Cardiac muscle cell (in vitro differentiated cells and primary cell): ENCODE measurements around the gene NEUROD6. TPM values are rescaled to one million over a fixed set of nuclear protein-coding genes. Genes with fewer than 3 reads are reported as not detected.

Source experiments
- DNase-seq, 2 donors: peaks; one replicate each; pipeline versions ENCODE4 v3.0.0 to v3.0.0-alpha.2; 2010 to 2017; ENCODE audit warnings: low read depth in 1 of 2, low spot score in 1 of 2
- H3K27ac ChIP-seq: fragments of 200-600 bp; sonication (generic); 2 replicates; pipeline ENCODE4 v1.5.1; 2016
- H3K27me3 ChIP-seq: fragments of 200-600 bp; sonication (generic); 2 replicates; pipeline ENCODE4 v1.6.0; 2016; ENCODE audit warnings: control low read depth
- H3K36me3 ChIP-seq: fragments of 200-600 bp; sonication (generic); 2 replicates; pipeline ENCODE4 v1.5.1; 2016; ENCODE audit warnings: control low read depth
- H3K4me1 ChIP-seq: fragments of 200-600 bp; sonication (generic); 2 replicates; pipeline ENCODE4 v1.8.1; 2017; ENCODE audit warnings: low read depth, mild to moderate bottlenecking, mixed run types
- H3K4me3 ChIP-seq: fragments of 200-600 bp; sonication (generic); 2 replicates; pipeline ENCODE4 v1.5.1; 2016; ENCODE audit warnings: mild to moderate bottlenecking
- H3K9me3 ChIP-seq: fragments of 200-600 bp; sonication (generic); 2 replicates; pipeline ENCODE4 v1.5.1; 2017; ENCODE audit warnings: low read depth, mild to moderate bottlenecking, control low read depth
- polyA plus RNA-seq: library from polyadenylated mRNA; unstranded; fragments of >200 nt; fragmentation: Nextera tagmentation; extraction: Ambion mirVana; gene quantifications from 2 replicates; pipeline ENCODE4 v1.2.1, GENCODE V29; 2016
- total RNA-seq: library from RNA; depleted of rRNA; stranded (reverse); fragments of >200 nt; gene quantifications from 2 replicates; pipeline ENCODE4 v1.2.3, GENCODE V29; 2016
- TF ChIP-seq, protein P1 (sequence below): IDR thresholded peaks from 2 replicates; pipeline ENCODE4 v1.5.1; 2012; ENCODE audit warnings: low read depth, mild to moderate bottlenecking, low read length

The NEUROD6 gene
- total and polyA plus RNA-seq, 2 experiments from 2014 or later, result not detected

DNA sequence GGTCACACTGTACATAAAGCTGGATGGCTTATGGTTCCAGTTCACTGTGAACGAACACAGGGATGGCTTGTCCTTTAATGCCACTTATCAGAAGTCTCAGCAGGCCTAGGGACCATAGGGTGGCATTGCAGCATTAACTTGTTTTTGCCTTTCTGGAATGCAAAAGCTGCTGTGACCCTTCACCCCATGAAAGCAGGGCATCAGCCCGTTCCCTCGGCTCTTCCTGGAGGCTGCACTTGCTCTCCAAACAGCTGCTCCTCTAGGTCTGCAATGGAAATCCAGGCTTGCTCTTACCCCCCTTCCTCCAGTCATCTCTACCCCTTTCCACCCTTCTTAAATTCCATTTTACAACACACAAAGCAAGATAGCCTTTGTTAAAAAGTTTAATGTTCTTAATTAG lies 17.9 kb upstream of the NEUROD6 start:
- Histone ChIP-seq H3K27me3 (no peaks in the 10 kb centered on the region), H3K9me3 (no peaks in the 10 kb centered on the region), H3K4me1 (no peaks in the 10 kb centered on the region), H3K4me3 (no peak overlapping the region), H3K27ac (no peak overlapping the region), H3K36me3 (no peaks in the 10 kb centered on the region)
- DNase-seq, result no peak
- TF ChIP-seq, protein P1, sequence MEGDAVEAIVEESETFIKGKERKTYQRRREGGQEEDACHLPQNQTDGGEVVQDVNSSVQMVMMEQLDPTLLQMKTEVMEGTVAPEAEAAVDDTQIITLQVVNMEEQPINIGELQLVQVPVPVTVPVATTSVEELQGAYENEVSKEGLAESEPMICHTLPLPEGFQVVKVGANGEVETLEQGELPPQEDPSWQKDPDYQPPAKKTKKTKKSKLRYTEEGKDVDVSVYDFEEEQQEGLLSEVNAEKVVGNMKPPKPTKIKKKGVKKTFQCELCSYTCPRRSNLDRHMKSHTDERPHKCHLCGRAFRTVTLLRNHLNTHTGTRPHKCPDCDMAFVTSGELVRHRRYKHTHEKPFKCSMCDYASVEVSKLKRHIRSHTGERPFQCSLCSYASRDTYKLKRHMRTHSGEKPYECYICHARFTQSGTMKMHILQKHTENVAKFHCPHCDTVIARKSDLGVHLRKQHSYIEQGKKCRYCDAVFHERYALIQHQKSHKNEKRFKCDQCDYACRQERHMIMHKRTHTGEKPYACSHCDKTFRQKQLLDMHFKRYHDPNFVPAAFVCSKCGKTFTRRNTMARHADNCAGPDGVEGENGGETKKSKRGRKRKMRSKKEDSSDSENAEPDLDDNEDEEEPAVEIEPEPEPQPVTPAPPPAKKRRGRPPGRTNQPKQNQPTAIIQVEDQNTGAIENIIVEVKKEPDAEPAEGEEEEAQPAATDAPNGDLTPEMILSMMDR, result no peak

DNA sequence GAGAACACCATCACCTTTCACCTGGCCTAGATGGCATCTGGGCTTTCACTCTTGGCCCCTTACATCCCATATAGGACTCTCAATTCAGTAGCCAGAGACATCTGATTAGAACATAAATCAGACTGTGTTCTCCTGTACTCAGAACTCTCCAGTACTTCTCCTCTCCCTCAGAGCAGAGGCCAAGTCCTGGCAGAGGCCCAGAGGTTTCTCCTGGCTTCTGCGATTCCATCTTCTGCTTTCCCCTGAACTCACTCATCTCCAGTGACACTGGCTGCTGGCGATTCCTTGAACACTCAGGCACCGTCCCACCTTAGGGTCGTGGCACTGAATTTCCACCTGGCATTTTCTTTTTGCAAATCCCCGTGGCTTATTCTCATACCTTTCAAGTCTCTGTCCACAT lies 4.9 kb upstream of the NEUROD6 start:
- H3K9me3 ChIP-seq, result no peaks in the 10 kb centered on the region
- TF ChIP-seq, protein P1, result no peak
- H3K36me3 ChIP-seq, result no peaks in the 10 kb centered on the region
- H3K27me3 ChIP-seq, result peaks cover 14% of the 10 kb centered on the region
- no peak overlapping the region for H3K4me3 ChIP-seq
- no peak for DNase-seq
- no peaks in the 10 kb centered on the region for H3K4me1 ChIP-seq
- no peak overlapping the region for H3K27ac ChIP-seq

DNA sequence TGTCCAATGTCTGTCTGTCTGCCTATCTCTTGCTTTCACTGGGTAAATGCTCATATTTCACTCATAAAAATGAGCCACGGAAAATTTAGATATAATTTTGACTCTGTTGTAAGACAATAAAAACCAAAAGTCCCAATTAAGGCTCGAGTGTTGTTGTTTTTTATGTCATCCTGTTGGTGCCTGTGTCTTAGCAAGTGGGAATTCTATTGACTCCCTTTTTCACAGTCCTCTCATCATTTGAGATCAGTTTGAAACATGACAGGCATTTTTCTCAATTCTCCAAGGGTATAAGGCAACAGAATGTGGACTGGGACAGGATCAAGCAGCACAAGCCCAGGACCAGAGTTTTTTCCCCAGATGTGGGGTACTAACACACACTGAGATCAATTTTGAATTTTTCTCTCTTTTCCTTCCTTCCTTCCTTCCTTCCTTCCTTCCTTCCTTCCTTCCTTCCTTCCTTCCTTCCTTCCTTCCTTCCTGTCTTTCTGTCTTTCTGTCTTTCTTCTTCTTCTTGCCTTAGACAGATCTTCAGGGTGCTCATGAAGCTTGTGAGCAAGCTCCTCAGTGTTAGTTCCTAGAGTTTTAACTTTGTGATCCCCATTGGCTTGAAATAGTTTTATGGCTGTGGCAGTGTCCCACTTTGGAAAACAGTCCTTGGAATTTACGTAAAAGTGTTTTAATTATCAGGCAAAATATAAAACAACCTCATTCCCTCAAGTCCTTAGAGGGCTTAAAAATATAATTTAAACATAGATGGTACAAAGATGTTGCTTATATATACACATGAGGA lies 3.2 kb upstream of the NEUROD6 start:
- no peaks in the 10 kb centered on the region for H3K4me1 ChIP-seq
- H3K4me3 ChIP-seq, result no peak overlapping the region
- DNase-seq, result no peak
- TF ChIP-seq, protein P1, result no peak
- peaks cover 31% of the 10 kb centered on the region for H3K27me3 ChIP-seq
- H3K9me3 ChIP-seq, result no peaks in the 10 kb centered on the region
- H3K36me3 ChIP-seq, result no peaks in the 10 kb centered on the region
- H3K27ac ChIP-seq, result no peak overlapping the region

DNA sequence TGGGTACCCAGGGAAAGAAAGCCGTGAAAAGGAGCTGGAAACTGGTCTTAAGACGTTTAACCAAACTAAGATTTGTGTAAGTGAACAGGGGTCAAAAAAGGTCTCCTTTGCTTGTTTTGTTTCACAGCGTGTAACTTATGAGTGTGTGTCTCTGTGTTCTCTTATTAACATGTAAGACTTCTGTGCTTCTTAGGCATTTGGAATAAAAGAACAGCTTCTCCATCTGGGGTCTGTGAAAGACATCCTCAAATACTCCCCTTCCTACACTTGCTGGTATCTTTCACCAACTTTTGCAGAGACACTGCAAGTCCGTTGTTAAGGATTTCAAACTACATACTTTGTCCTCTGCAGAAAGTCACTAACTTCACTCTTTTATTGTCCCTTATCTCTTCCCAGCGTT lies 615 bp upstream of the NEUROD6 start:
- no peak for DNase-seq
- Histone ChIP-seq H3K4me1 (no peaks in the 10 kb centered on the region), H3K27me3 (peaks cover 56% of the 10 kb centered on the region), H3K4me3 (no peak overlapping the region), H3K27ac (no peak overlapping the region), H3K9me3 (no peaks in the 10 kb centered on the region), H3K36me3 (no peaks in the 10 kb centered on the region)
- TF ChIP-seq, protein P1, result no peak

DNA sequence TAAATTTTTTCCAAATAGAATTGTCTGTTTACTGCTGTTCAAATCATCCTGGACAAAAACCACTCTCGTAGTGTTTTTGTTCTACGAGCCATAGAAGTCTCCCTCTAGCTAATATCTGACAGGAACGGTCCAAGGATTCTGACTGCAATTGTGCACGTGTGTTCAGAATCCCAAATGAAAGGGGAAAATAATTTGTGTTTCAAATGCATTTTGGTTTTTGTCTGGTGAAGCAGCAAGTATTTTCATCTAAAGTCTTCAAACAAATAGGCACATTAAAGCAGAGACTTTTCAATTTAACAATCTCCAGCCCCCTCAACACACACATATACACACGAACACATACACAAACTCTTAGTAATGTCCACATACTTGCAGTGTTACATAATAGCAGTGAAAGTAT lies 475 bp downstream of the NEUROD6 start:
- no peaks in the 10 kb centered on the region for H3K4me1 ChIP-seq
- TF ChIP-seq, protein P1, result no peak
- no peaks in the 10 kb centered on the region for H3K9me3 ChIP-seq
- no peak overlapping the region for H3K27ac ChIP-seq
- H3K4me3 ChIP-seq, result no peak overlapping the region
- no peak for DNase-seq
- no peaks in the 10 kb centered on the region for H3K36me3 ChIP-seq
- peaks cover 67% of the 10 kb centered on the region for H3K27me3 ChIP-seq
